Measurements from ENCODE around the gene TMEM74B. TPM values are rescaled to one million over a fixed set of nuclear protein-coding genes. Genes with fewer than 3 reads are reported as not detected.

The TMEM74B gene
- total and polyA plus RNA-seq, 9 donors: 2.2 to 6.6 (median 3.6) TPM

Other genes with a start within 250 kb of the TMEM74B start
- gene RSPO4, start 182.7 kb downstream of the TMEM74B start, total RNA-seq: not detected
- gene RSPO4, start 182.7 kb downstream of the TMEM74B start, polyA plus RNA-seq (ENCODE audit: insufficient read depth in 1 of 8, insufficient read length in 8 of 8, low replicate concordance in 1 of 8): under 1 TPM; 0.04 to 0.47 (median 0.19) TPM
- gene PSMF1, start 66.4 kb downstream of the TMEM74B start, total RNA-seq: 25.3 TPM
- 100 to 1,000 TPM in 4 of 8 donors, 10 to 100 TPM in 4; 93.7 to 117 (median 99.7) TPM for gene PSMF1, start 66.4 kb downstream of the TMEM74B start, polyA plus RNA-seq (ENCODE audit: insufficient read depth in 1 of 8, insufficient read length in 8 of 8, low replicate concordance in 1 of 8)
- 0.35 TPM for gene C20orf202, start 18.5 kb upstream of the TMEM74B start, total RNA-seq
- under 1 TPM; 0.20 to 0.73 (median 0.43) TPM for gene C20orf202, start 18.5 kb upstream of the TMEM74B start, polyA plus RNA-seq (ENCODE audit: insufficient read depth in 1 of 8, insufficient read length in 8 of 8, low replicate concordance in 1 of 8)
- not detected for gene RAD21L1, start 41.1 kb upstream of the TMEM74B start, total RNA-seq
- not detected for gene RAD21L1, start 41.1 kb upstream of the TMEM74B start, polyA plus RNA-seq (ENCODE audit: insufficient read depth in 1 of 8, insufficient read length in 8 of 8, low replicate concordance in 1 of 8)
- gene SNPH, start 81.3 kb upstream of the TMEM74B start, total RNA-seq: 3.9 TPM
- gene SNPH, start 81.3 kb upstream of the TMEM74B start, polyA plus RNA-seq (ENCODE audit: insufficient read depth in 1 of 8, insufficient read length in 8 of 8, low replicate concordance in 1 of 8): 1 to 10 TPM; 4.0 to 8.0 (median 5.5) TPM
- 2.3 TPM for gene SDCBP2, start 144.2 kb upstream of the TMEM74B start, total RNA-seq
- gene SDCBP2, start 144.2 kb upstream of the TMEM74B start, polyA plus RNA-seq (ENCODE audit: insufficient read depth in 1 of 8, insufficient read length in 8 of 8, low replicate concordance in 1 of 8): 1 to 10 TPM; 1.5 to 6.2 (median 1.8) TPM
- 72.7 TPM for gene FKBP1A, start 208.1 kb upstream of the TMEM74B start, total RNA-seq
- gene FKBP1A, start 208.1 kb upstream of the TMEM74B start, polyA plus RNA-seq (ENCODE audit: insufficient read depth in 1 of 8, insufficient read length in 8 of 8, low replicate concordance in 1 of 8): 100 to 1,000 TPM; 238 to 298 (median 270) TPM